Measurements from ENCODE around the gene WWOX. TPM values are rescaled to one million over a fixed set of nuclear protein-coding genes. Genes with fewer than 3 reads are reported as not detected.

The WWOX gene
- total and polyA plus RNA-seq, 2 donors (not counting 1 experiment from before 2014, with no cell fraction given) = 10.5 to 42.3 TPM

DNA sequence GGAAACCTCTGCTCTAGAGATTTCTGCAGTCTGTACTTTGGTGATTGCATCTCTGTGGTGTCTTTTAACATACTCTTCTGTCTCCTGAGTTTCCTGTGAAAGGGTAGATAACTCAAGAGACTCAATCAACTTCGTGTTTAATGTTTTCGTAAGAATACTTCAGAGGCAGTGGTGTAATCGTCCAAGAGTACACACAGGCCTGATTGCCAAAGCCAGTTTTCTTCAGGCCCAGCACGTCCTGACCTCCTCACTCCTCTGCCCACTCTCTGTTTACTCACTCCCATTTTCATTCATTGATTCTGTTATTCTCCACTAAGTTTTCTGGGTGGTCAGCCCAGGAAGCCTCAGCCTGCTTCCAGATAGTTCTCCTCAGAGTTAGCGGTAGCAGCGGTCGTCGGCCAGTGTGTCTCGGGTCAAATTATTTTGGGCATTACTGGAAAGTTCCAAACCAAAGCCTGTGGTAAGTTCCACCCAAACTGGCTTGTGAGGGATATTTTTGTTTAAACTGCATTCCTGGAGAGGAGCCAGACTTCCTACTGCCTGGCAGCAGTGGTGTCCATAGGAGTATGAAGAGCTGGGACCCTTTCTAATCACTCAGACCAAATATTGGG lies 293.2 kb downstream of the WWOX start:
- ChIA-PET POLR2A (no interaction called here), CTCF (no interaction called here)
- 95% methylated on average over 9 of the region's 9 CpGs for WGBS (ENCODE audit: insufficient coverage)
- Mint-ChIP-seq H3K27me3 (no peaks in the 10 kb centered on the region), H3K4me3 (no peak overlapping the region), H3K4me1 (no peaks in the 10 kb centered on the region), H3K9me3 (ENCODE audit: insufficient read depth) (peaks cover 7% of the 10 kb centered on the region), H3K27ac (no peak overlapping the region)
- H4K20me1 ChIP-seq (ENCODE audit: control insufficient read depth, insufficient read depth, low read length, poor library complexity, severe bottlenecking) = no peaks in the 10 kb centered on the region
- H3K27me3 ChIP-seq (replicated peaks in 1 of 4; ENCODE audit: control extremely low read depth in 1 of 4, control insufficient read depth in 3 of 4, insufficient read depth in 4 of 4, low read length in 3 of 4) = no peaks in the 10 kb centered on the region
- ATAC-seq (ENCODE audit: low read depth) = no peak
- no peak overlapping the region for H3K4me3 ChIP-seq (ENCODE audit: control extremely low read depth in 1 of 5, extremely low read depth in 1 of 5, insufficient read depth in 1 of 5, low read depth in 2 of 5, low read length in 4 of 5)
- peaks cover 0 to 4% (median 0%) of the 10 kb centered on the region in 3 donors for H3K9me3 ChIP-seq (ENCODE audit: control extremely low read depth in 1 of 3, control insufficient read depth in 2 of 3, insufficient read depth in 1 of 3, low read length in 2 of 3)
- intact Hi-C loops (cut with micrococcal nuclease) = no loop called here
- H3K4me2 ChIP-seq (replicated peaks; ENCODE audit: low read depth, low read length, poor library complexity, severe bottlenecking) = no peak overlapping the region
- H3K79me2 ChIP-seq (ENCODE audit: control insufficient read depth, insufficient read depth, low read length) = no peaks in the 10 kb centered on the region
- no peak for TF ChIP-seq EZH2 (IDR thresholded peaks at IDR 0.05; ENCODE audit: borderline replicate concordance, insufficient read depth, low read depth, low read length, poor library complexity, severe bottlenecking)
- TF ChIP-seq, protein P1, sequence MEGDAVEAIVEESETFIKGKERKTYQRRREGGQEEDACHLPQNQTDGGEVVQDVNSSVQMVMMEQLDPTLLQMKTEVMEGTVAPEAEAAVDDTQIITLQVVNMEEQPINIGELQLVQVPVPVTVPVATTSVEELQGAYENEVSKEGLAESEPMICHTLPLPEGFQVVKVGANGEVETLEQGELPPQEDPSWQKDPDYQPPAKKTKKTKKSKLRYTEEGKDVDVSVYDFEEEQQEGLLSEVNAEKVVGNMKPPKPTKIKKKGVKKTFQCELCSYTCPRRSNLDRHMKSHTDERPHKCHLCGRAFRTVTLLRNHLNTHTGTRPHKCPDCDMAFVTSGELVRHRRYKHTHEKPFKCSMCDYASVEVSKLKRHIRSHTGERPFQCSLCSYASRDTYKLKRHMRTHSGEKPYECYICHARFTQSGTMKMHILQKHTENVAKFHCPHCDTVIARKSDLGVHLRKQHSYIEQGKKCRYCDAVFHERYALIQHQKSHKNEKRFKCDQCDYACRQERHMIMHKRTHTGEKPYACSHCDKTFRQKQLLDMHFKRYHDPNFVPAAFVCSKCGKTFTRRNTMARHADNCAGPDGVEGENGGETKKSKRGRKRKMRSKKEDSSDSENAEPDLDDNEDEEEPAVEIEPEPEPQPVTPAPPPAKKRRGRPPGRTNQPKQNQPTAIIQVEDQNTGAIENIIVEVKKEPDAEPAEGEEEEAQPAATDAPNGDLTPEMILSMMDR (IDR thresholded peaks at IDR 0.05) = no peak
- H3K27ac ChIP-seq (ENCODE audit: low read length in 2 of 2) = no peak overlapping the region
- H2AFZ ChIP-seq (ENCODE audit: insufficient read depth, low read depth, low read length, poor library complexity, severe bottlenecking) = no peak overlapping the region
- no peak overlapping the region for H3K9ac ChIP-seq (ENCODE audit: low read length)
- no peaks in the 10 kb centered on the region for H3K36me3 ChIP-seq (replicated peaks in 1 of 2; ENCODE audit: control extremely low read depth in 1 of 2, control insufficient read depth in 1 of 2, extremely low read depth in 1 of 2, insufficient read depth in 2 of 2, low read length in 1 of 2)
- DNase-seq = no peak
- H3K4me1 ChIP-seq (ENCODE audit: control insufficient read depth in 2 of 2, insufficient read depth in 2 of 2, low read length in 2 of 2) = no peaks in the 10 kb centered on the region

DNA sequence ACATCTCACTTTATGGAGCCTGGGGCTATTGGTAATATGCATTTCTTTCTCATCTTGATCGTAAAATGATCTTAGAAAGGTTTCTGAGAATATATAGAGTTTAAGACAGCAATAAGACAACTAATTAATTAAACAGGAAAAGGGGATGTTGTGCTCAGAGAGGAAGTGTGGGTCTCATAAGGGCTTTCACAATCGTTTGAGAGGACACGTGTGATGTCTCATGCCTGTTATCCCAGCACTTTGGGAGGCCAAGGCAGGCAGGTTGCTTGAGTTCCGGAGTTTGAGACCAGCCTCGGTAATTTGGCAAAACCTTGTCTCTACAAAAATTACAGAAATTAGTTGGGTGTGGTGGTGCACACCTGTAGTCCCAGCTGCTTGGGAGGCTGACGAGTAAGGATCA lies 295.6 kb downstream of the WWOX start:
- Histone ChIP-seq H3K79me2 (ENCODE audit: control insufficient read depth, insufficient read depth, low read length) (no peaks in the 10 kb centered on the region), H3K27me3 (replicated peaks in 1 of 4; ENCODE audit: control extremely low read depth in 1 of 4, control insufficient read depth in 3 of 4, insufficient read depth in 4 of 4, low read length in 3 of 4) (no peaks in the 10 kb centered on the region), H3K9me3 (ENCODE audit: control extremely low read depth in 1 of 3, control insufficient read depth in 2 of 3, insufficient read depth in 1 of 3, low read length in 2 of 3) (peaks cover 0 to 4% (median 0%) of the 10 kb centered on the region in 3 donors), H2AFZ (ENCODE audit: insufficient read depth, low read depth, low read length, poor library complexity, severe bottlenecking) (no peak overlapping the region), H4K20me1 (ENCODE audit: control insufficient read depth, insufficient read depth, low read length, poor library complexity, severe bottlenecking) (no peaks in the 10 kb centered on the region), H3K9ac (ENCODE audit: low read length) (no peak overlapping the region), H3K36me3 (replicated peaks in 1 of 2; ENCODE audit: control extremely low read depth in 1 of 2, control insufficient read depth in 1 of 2, extremely low read depth in 1 of 2, insufficient read depth in 2 of 2, low read length in 1 of 2) (no peaks in the 10 kb centered on the region), H3K4me1 (ENCODE audit: control insufficient read depth in 2 of 2, insufficient read depth in 2 of 2, low read length in 2 of 2) (no peaks in the 10 kb centered on the region), H3K4me3 (ENCODE audit: control extremely low read depth in 1 of 5, extremely low read depth in 1 of 5, insufficient read depth in 1 of 5, low read depth in 2 of 5, low read length in 4 of 5) (no peak overlapping the region), H3K27ac (ENCODE audit: low read length in 2 of 2) (no peak overlapping the region), H3K4me2 (replicated peaks; ENCODE audit: low read depth, low read length, poor library complexity, severe bottlenecking) (no peak overlapping the region)
- Mint-ChIP-seq H3K4me3 (no peak overlapping the region), H3K9me3 (ENCODE audit: insufficient read depth) (peaks cover 7% of the 10 kb centered on the region), H3K27me3 (no peaks in the 10 kb centered on the region), H3K4me1 (no peaks in the 10 kb centered on the region), H3K27ac (no peak overlapping the region)
- ATAC-seq (ENCODE audit: low read depth) (no peak), DNase-seq (no peak)
- WGBS (ENCODE audit: insufficient coverage) = 61% methylated on average over 4 of the region's 6 CpGs
- CTCF ChIA-PET = no interaction called here
- intact Hi-C loops (cut with micrococcal nuclease) = no loop called here
- TF ChIP-seq, protein P1 (IDR thresholded peaks at IDR 0.05) = no peak
- no peak for TF ChIP-seq EZH2 (IDR thresholded peaks at IDR 0.05; ENCODE audit: borderline replicate concordance, insufficient read depth, low read depth, low read length, poor library complexity, severe bottlenecking)
- POLR2A ChIA-PET = no interaction called here
